ENCODE results near the gene URB2. TPM values are rescaled to one million over a fixed set of nuclear protein-coding genes. Genes with fewer than 3 reads are reported as not detected.

Gene URB2
- total RNA-seq, 1 experiment from 2014 or later = 24.6 TPM

- CTCF ChIA-PET = interaction anchor here (1.0 to 1.1 kb wide), 2 partner anchors 72 to 101 kb away, joined by 3 read pairs; partner anchors contain the start of gene ABCB10
- peaks cover 38% of the 10 kb centered on the region for H3K36me3 Mint-ChIP-seq
Measured at GRCh38 chr1:229631148-229631547, 5.1 kb downstream of the URB2 start.

More at GRCh38 chr1:229631148-229631547, 5.1 kb downstream of the URB2 start:
- no peaks in the 10 kb centered on the region for H3K9me3 Mint-ChIP-seq
- peak overlapping the region; percentile 57; the same call in 1 of the 2 replicates for H3K27ac Mint-ChIP-seq
- H3K27me3 Mint-ChIP-seq (ENCODE audit: low read depth) = no peaks in the 10 kb centered on the region
- POLR2A ChIA-PET = interaction anchor here (0.7 kb wide), 1 partner anchor 21 kb away, joined by 4 read pairs; no protein-coding TSS in a partner anchor
- H3K4me3 Mint-ChIP-seq = no peak overlapping the region
- no peak for ATAC-seq
- TF ChIP-seq TEAD1 (CRISPR knock-in tag; IDR thresholded peaks at IDR 0.05) (no peak), AFF4 (CRISPR knock-in tag; IDR thresholded peaks at IDR 0.05; ENCODE audit: borderline replicate concordance) (no peak), NFYB (CRISPR knock-in tag; conservative IDR thresholded peaks at IDR 0.05; ENCODE audit: low read depth) (no peak), ZNF416 (CRISPR knock-in tag; IDR thresholded peaks at IDR 0.05) (no peak), SOX15 (CRISPR knock-in tag; IDR thresholded peaks at IDR 0.05) (no peak), KAT7 (CRISPR knock-in tag; IDR thresholded peaks at IDR 0.05; ENCODE audit: borderline replicate concordance) (no peak), PREB (CRISPR knock-in tag; IDR thresholded peaks at IDR 0.05; ENCODE audit: borderline replicate concordance) (no peak), ARID4B (CRISPR knock-in tag; IDR thresholded peaks at IDR 0.05; ENCODE audit: borderline replicate concordance) (no peak), MAX (CRISPR knock-in tag; IDR thresholded peaks at IDR 0.05) (no peak), ZBTB21 (CRISPR knock-in tag; IDR thresholded peaks at IDR 0.05; ENCODE audit: borderline replicate concordance) (no peak), ZNF396 (CRISPR knock-in tag; IDR thresholded peaks at IDR 0.05; ENCODE audit: borderline replicate concordance) (no peak), ATF6 (CRISPR knock-in tag; IDR thresholded peaks at IDR 0.05) (no peak), IRF1 (CRISPR knock-in tag; IDR thresholded peaks at IDR 0.05) (no peak), EMX1 (CRISPR knock-in tag; IDR thresholded peaks at IDR 0.05) (no peak), RORB (CRISPR knock-in tag; IDR thresholded peaks at IDR 0.05) (no peak), CBFB (CRISPR knock-in tag; IDR thresholded peaks at IDR 0.05; ENCODE audit: low read depth) (no peak), STAT6 (CRISPR knock-in tag; conservative IDR thresholded peaks at IDR 0.05; ENCODE audit: low read depth) (no peak), CREB1 (CRISPR knock-in tag; IDR thresholded peaks at IDR 0.05) (no peak)
- H3K4me1 Mint-ChIP-seq = peaks cover 11% of the 10 kb centered on the region
- DNase-seq (ENCODE audit: low spot score) = no peak

All from WTC11 (cell line).